Activated CD4-positive, alpha-beta T cell treated with anti-CD3 and anti-CD28 coated beads, Interleukin-2, amount 50 U/mL, for 48 hours (primary cell): Measurements from ENCODE around the gene NUP85.
"Not testable (repeated sequence)": the region's sequence is repeated elsewhere in the genome, so short reads cannot be mapped to it uniquely, and the experiment has no call there.

Experiments
- DNase-seq, 2 experiments: peaks; one replicate each; pipeline ENCODE4 v3.0.0-alpha.2; 2020

The NUP85 gene

GRCh38 chr17:75270218-75270965, 64.9 kb downstream of the NUP85 start:
- peak; percentile 71 to 75 for DNase-seq

GRCh38 chr17:75270966-75271232, 65.4 kb downstream of the NUP85 start, which contains the start of gene MIF4GD:
Gene MIF4GD (minus strand): TSS chr17:75271231. CDS start chr17:75270195, 1,036 bp downstream.
- DNase-seq, result no peak

GRCh38 chr17:75271233-75271954, 65.9 kb downstream of the NUP85 start:
- peak; percentile 84 to 87 for DNase-seq

- DNase-seq, result peak; percentile 26 to 36
Observed at GRCh38 chr17:75271955-75272847, 66.7 kb downstream of the NUP85 start.

GRCh38 chr17:75272848-75273184, 67.3 kb downstream of the NUP85 start:
- DNase-seq, result no peak

- DNase-seq, result no peak
Observed at GRCh38 chr17:75273977-75274708, 68.7 kb downstream of the NUP85 start.

- DNase-seq, result no peak
Observed at GRCh38 chr17:75277664-75278071, 72.2 kb downstream of the NUP85 start.

- not testable (repeated sequence) for DNase-seq
Observed at GRCh38 chr17:75280189-75280588, 74.7 kb downstream of the NUP85 start.

GRCh38 chr17:75285123-75285522, 79.6 kb downstream of the NUP85 start:
- no peak for DNase-seq
